HG03354 (cell line): ENCODE measurements around the gene IGSF10.

Source experiments
- ATAC-seq: cut with Tn5 transposase; IDR thresholded peaks from one replicate; pipeline ENCODE4 v1.9.1; 2021; ENCODE audit warnings: mild to moderate bottlenecking; ENCODE audit not compliant: unreplicated experiment, poor library complexity, severe bottlenecking

IGSF10 gene

GRCh38 chr3:151426341-151426657, 34.6 kb downstream of the IGSF10 start:
- peak; percentile 83 for ATAC-seq

- ATAC-seq = peak; percentile 30
Observed at GRCh38 chr3:151425627-151426340, 35.1 kb downstream of the IGSF10 start.

GRCh38 chr3:151423091-151423490, 37.8 kb downstream of the IGSF10 start:
- no peak for ATAC-seq

- ATAC-seq = peak; percentile 69
Observed at GRCh38 chr3:151421938-151422337, 38.9 kb downstream of the IGSF10 start.

GRCh38 chr3:151419806-151420205, 41.1 kb downstream of the IGSF10 start:
- ATAC-seq = no peak

GRCh38 chr3:151415289-151415688, 45.6 kb downstream of the IGSF10 start:
- no peak for ATAC-seq

- ATAC-seq = no peak
Observed at GRCh38 chr3:151412989-151413388, 47.9 kb downstream of the IGSF10 start.
